Measurements from ENCODE around the gene TMEM208. TPM values are rescaled to one million over a fixed set of nuclear protein-coding genes. Genes with fewer than 3 reads are reported as not detected.

TMEM208 gene
- polyA plus RNA-seq, 3 donors: 45.4 to 130 (median 117) TPM

DNA sequence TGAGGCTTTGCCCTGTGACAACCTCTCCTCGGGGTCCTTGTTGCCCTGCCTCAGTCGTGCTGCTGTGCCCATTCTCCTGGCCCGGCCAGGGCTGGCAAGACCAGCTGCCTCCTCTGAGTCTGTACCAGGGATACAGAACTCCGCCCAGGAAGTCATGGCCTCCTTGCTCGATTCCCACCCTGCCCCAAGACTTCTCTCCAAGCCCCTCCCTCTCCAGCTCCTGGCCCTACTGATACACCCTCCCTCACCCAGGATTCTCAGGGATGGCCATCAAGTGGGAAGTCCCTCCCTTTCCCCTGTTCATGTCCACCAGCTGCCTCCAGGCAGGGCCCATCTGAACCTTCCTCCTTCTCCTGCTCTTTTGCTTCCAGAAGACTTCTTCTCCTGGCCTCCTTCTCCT lies 11.2 kb upstream of the TMEM208 start:
- Histone ChIP-seq H3K4me2 (replicated peaks; ENCODE audit: extremely low read depth, low read length, poor library complexity, severe bottlenecking) (no peak overlapping the region), H2AFZ (ENCODE audit: insufficient read depth, low read depth, low read length, poor library complexity, severe bottlenecking) (no peak overlapping the region), H3K27me3 (ENCODE audit: control insufficient read depth in 2 of 2, insufficient read depth in 2 of 2, low read length in 2 of 2) (no peaks in the 10 kb centered on the region), H3K36me3 (replicated peaks in 1 of 2; ENCODE audit: control insufficient read depth in 1 of 2, insufficient read depth in 2 of 2, low read length in 2 of 2) (no peaks in the 10 kb centered on the region), H3K27ac (ENCODE audit: low read depth in 1 of 2, low read length in 2 of 2) (no peak overlapping the region), H3K9me3 (replicated peaks in 1 of 2; ENCODE audit: control insufficient read depth in 1 of 2, insufficient read depth in 1 of 2, low read length in 2 of 2) (no peaks in the 10 kb centered on the region), H3K4me1 (ENCODE audit: control insufficient read depth in 1 of 2, insufficient read depth in 2 of 2, low read length in 2 of 2) (peaks cover 19 to 21% of the 10 kb centered on the region in 2 donors), H4K20me1 (ENCODE audit: insufficient read depth, low read length) (no peaks in the 10 kb centered on the region), H3K79me2 (ENCODE audit: insufficient read depth, low read length) (no peaks in the 10 kb centered on the region), H3K9ac (ENCODE audit: insufficient read depth, low read length, poor library complexity, severe bottlenecking) (no peak overlapping the region), H3K4me3 (replicated peaks in 1 of 3; ENCODE audit: low read depth in 2 of 3, low read length in 3 of 3) (no peak overlapping the region)
- DNase-seq: no peak
- Mint-ChIP-seq H3K27ac (peak overlapping the region in 2 of 7 donors; percentile 35 to 53), H3K4me3 (no peak overlapping the region), H3K4me1 (peaks cover 32% of the 10 kb centered on the region), H3K36me3 (peaks cover 6 to 9% of the 10 kb centered on the region in 2 donors), H3K9me3 (peaks cover 0 to 2% (median 0%) of the 10 kb centered on the region in 7 donors), H3K27me3 (ENCODE audit: low read depth in 3 of 3) (peaks cover 0 to 6% (median 5%) of the 10 kb centered on the region in 3 donors)
- 70% methylated on average over 4 of the region's 5 CpGs for WGBS (ENCODE audit: insufficient coverage)
- TF ChIP-seq, protein P1, sequence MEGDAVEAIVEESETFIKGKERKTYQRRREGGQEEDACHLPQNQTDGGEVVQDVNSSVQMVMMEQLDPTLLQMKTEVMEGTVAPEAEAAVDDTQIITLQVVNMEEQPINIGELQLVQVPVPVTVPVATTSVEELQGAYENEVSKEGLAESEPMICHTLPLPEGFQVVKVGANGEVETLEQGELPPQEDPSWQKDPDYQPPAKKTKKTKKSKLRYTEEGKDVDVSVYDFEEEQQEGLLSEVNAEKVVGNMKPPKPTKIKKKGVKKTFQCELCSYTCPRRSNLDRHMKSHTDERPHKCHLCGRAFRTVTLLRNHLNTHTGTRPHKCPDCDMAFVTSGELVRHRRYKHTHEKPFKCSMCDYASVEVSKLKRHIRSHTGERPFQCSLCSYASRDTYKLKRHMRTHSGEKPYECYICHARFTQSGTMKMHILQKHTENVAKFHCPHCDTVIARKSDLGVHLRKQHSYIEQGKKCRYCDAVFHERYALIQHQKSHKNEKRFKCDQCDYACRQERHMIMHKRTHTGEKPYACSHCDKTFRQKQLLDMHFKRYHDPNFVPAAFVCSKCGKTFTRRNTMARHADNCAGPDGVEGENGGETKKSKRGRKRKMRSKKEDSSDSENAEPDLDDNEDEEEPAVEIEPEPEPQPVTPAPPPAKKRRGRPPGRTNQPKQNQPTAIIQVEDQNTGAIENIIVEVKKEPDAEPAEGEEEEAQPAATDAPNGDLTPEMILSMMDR (IDR thresholded peaks at IDR 0.05): no peak
- intact Hi-C loops (cut with micrococcal nuclease): no loop called here

GRCh38 chr16:67216612-67217490 lies 10.1 kb upstream of the TMEM208 start:
- no peak overlapping the region for H3K9ac ChIP-seq (ENCODE audit: insufficient read depth, low read length, poor library complexity, severe bottlenecking)
- no peaks in the 10 kb centered on the region for H3K9me3 ChIP-seq (replicated peaks in 1 of 2; ENCODE audit: control insufficient read depth in 1 of 2, insufficient read depth in 1 of 2, low read length in 2 of 2)
- peak overlapping the region; percentile 18 to 80 for H3K4me3 Mint-ChIP-seq
- H3K27ac ChIP-seq (ENCODE audit: low read depth in 1 of 2, low read length in 2 of 2): peak overlapping the region; percentile 13 to 14
- H2AFZ ChIP-seq (ENCODE audit: insufficient read depth, low read depth, low read length, poor library complexity, severe bottlenecking): peak overlapping the region; percentile 54
- no peaks in the 10 kb centered on the region for H3K36me3 ChIP-seq (replicated peaks in 1 of 2; ENCODE audit: control insufficient read depth in 1 of 2, insufficient read depth in 2 of 2, low read length in 2 of 2)
- H3K27ac Mint-ChIP-seq: peak overlapping the region in 5 of 7 donors; percentile 62 to 86 (median 75)
- H3K4me1 ChIP-seq (ENCODE audit: control insufficient read depth in 1 of 2, insufficient read depth in 2 of 2, low read length in 2 of 2): peaks cover 19 to 21% of the 10 kb centered on the region in 2 donors
- WGBS (ENCODE audit: insufficient coverage): 33% methylated on average over 14 of the region's 18 CpGs
- DNase-seq: peak; percentile 44 to 62 (median 50)
- peak overlapping the region in 1 of 3 experiments; percentile 28 for H3K4me3 ChIP-seq (replicated peaks in 1 of 3; ENCODE audit: low read depth in 2 of 3, low read length in 3 of 3)
- TF ChIP-seq, protein P1 (IDR thresholded peaks at IDR 0.05): no peak
- H3K4me2 ChIP-seq (replicated peaks; ENCODE audit: extremely low read depth, low read length, poor library complexity, severe bottlenecking): peak overlapping the region; percentile 39
- intact Hi-C loops (cut with micrococcal nuclease): no loop called here
- H3K79me2 ChIP-seq (ENCODE audit: insufficient read depth, low read length): no peaks in the 10 kb centered on the region
- H3K36me3 Mint-ChIP-seq: peaks cover 5 to 9% of the 10 kb centered on the region in 2 donors
- no peaks in the 10 kb centered on the region for H4K20me1 ChIP-seq (ENCODE audit: insufficient read depth, low read length)
- H3K27me3 ChIP-seq (ENCODE audit: control insufficient read depth in 2 of 2, insufficient read depth in 2 of 2, low read length in 2 of 2): no peaks in the 10 kb centered on the region
- peaks cover 0 to 6% (median 3%) of the 10 kb centered on the region in 3 donors for H3K27me3 Mint-ChIP-seq (ENCODE audit: low read depth in 3 of 3)
- peaks cover 0 to 2% (median 0%) of the 10 kb centered on the region in 7 donors for H3K9me3 Mint-ChIP-seq
- peaks cover 32% of the 10 kb centered on the region for H3K4me1 Mint-ChIP-seq

Data from CD14-positive monocyte (primary cell).